ENCODE measurements around the gene TERT. TPM values are rescaled to one million over a fixed set of nuclear protein-coding genes. Genes with fewer than 3 reads are reported as not detected.
"Not testable (repeated sequence)": the region's sequence is repeated elsewhere in the genome, so short reads cannot be mapped to it uniquely, and the experiment has no call there.

TERT gene
- total RNA-seq, 2 experiments from 2014 or later = 0.36 TPM; not detected in 1

DNA sequence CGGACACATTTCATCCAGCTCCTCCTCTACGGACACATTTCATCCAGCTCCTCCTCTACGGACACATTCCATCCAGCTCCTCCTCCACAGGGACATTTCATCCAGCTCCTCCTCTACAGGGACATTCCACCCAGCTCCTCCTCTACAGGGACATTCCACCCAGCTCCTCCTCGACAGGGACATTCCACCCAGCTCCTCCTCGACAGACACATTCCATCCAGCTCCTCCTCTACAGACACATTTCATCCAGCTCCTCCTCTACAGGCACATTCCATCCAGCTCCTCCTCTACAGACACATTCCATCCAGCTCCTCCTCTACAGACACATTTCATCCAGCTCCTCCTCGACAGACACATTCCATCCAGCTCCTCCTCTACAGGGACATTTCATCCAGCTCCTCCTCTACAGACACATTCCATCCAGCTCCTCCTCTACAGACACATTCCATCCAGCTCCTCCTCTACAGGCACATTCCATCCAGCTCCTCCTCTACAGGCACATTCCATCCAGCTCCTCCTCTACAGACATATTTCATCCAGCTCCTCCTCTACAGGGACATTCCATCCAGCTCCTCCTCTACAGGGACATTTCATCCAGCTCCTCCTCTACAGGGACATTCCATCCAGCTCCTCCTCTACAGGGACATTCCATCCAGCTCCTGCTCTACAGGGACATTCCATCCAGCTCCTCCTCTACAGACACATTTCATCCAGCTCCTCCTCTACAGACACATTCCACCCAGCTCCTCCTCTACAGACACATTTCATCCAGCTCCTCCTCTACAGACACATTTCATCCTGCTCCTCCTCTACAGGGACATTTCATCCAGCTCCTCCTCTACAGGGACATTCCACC is 32.3 kb upstream of the TERT start:
- DNase-seq; H3K9me3 Mint-ChIP-seq; POLR2A ChIA-PET; H3K4me3 Mint-ChIP-seq; H3K4me1 Mint-ChIP-seq; ATAC-seq (ENCODE audit: low read depth); H3K36me3 Mint-ChIP-seq; H3K27me3 Mint-ChIP-seq: not testable (repeated sequence)
- H3K27ac Mint-ChIP-seq = peak overlapping the region; percentile 69

DNA sequence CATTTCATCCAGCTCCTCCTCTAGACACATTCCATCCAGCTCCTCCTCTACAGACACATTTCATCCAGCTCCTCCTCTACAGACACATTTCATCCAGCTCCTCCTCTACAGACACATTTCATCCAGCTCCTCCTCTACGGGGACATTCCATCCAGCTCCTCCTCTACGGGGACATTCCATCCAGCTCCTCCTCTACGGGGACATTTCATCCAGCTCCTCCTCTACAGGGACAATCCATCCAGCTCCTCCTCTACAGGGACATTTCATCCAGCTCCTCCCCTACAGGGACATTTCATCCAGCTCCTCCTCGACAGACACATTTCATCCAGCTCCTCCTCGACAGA is 31.6 kb upstream of the TERT start:
- not testable (repeated sequence) for H3K4me1 Mint-ChIP-seq; H3K4me3 Mint-ChIP-seq; H3K27ac Mint-ChIP-seq; H3K27me3 Mint-ChIP-seq; H3K9me3 Mint-ChIP-seq; ATAC-seq (ENCODE audit: low read depth); H3K36me3 Mint-ChIP-seq
- POLR2A ChIA-PET = interaction anchor here (1.0 kb wide), 1 partner anchor 10 kb away, joined by 4 read pairs; no protein-coding TSS in a partner anchor
- DNase-seq = peak; percentile 3

DNA sequence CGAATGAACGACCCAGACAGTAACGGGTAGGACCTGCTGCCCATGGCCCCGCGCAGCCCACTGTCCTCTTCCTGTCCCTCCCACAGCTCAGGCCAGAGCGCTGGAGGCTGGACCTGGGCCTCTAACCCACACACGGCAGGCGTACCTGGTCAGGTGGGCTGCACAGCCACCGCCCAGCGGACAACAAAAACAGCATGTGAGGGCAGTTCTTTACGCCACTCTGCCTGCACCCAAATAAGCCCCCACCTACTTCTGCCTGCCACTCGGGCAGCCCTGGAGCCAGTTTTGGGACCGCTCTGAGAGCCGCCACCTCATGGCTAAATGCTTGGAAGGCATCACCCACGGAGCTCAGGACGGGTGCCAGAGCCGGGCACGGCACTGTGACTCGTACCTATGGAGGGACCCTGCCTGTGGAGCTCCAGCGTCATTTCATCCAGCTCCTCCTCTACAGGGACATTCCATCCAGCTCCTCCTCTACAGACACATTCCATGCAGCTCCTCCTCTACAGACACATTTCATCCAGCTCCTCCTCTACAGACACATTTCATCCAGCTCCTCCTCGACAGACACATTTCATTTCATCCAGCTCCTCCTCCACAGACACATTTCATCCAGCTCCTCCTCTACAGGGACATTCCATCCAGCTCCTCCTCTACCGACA is 31.1 kb upstream of the TERT start:
- DNase-seq = no peak

DNA sequence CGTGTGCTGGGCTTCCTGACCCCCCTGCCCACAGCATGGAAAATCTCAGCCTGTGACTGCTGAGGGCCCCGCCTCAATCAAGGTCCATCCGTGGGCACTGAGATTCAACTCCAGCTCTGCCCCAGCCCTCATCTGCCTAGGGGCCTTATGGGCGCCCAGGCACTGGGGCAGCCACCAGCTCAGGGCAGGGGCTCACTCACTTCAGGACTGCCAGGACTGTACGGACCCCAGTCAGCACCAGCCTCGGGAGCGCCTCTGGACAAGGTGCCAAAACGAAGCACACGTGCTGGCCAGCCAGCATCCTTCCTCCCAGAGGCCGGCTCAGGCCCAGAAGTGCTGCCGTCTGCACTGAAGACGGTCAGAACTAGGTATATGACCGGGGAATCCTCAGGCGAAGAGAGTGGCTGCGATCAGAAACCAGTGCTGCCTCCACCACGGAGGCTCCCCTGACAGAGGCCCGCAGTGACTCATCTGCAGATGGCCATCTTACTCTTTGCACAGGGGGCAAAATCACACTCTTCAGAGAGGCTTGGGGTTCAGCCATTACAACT is 30.4 kb upstream of the TERT start:
- POLR2A ChIA-PET = interaction anchor here (1.0 kb wide), 1 partner anchor 9 kb away, joined by 4 read pairs; no protein-coding TSS in a partner anchor
- Mint-ChIP-seq H3K27ac (no peak overlapping the region), H3K27me3 (no peaks in the 10 kb centered on the region), H3K36me3 (peaks cover 16% of the 10 kb centered on the region), H3K4me1 (peaks cover 7% of the 10 kb centered on the region), H3K9me3 (no peaks in the 10 kb centered on the region), H3K4me3 (no peak overlapping the region)
- ATAC-seq (ENCODE audit: low read depth) (no peak), DNase-seq (no peak)

More for the DNA sequence above, 31.1 kb upstream of the TERT start:
- Mint-ChIP-seq H3K9me3 (no peaks in the 10 kb centered on the region), H3K27ac (peak overlapping the region; percentile 22), H3K4me3 (no peak overlapping the region), H3K36me3 (peaks cover 11% of the 10 kb centered on the region), H3K27me3 (no peaks in the 10 kb centered on the region), H3K4me1 (peaks cover 7% of the 10 kb centered on the region)
- POLR2A ChIA-PET = interaction anchor here (1.0 kb wide), 1 partner anchor 10 kb away, joined by 4 read pairs; no protein-coding TSS in a partner anchor
- ATAC-seq (ENCODE audit: low read depth) = no peak

DNA sequence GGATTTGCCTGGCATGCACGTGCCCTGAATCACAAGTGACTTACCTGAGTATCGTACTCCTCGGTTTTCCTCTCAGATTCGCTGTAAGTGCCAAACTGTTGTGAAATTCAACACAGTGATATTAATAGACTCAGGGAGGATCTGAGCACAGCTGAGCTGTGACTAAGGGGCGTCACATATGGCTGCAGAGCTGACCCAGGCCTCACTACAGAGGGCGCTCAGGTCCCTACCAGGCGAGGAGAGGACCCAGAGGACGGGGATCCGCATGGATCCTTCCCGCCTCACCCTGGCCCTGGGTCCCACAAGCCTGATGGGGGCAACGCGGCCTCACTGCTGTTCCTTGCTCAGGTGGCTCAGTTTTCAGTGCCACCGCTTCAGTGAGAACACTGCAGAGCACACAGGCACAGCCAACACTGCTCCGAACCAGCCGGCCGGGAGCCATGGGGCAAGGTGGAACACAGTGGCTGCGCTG is 29.9 kb upstream of the TERT start:
- no peak overlapping the region for H3K27ac Mint-ChIP-seq
- DNase-seq (no peak), ATAC-seq (ENCODE audit: low read depth) (no peak)
- H3K4me1 Mint-ChIP-seq = peaks cover 7% of the 10 kb centered on the region
- H3K9me3 Mint-ChIP-seq = no peaks in the 10 kb centered on the region
- POLR2A ChIA-PET = no interaction called here
- H3K36me3 Mint-ChIP-seq = peaks cover 16% of the 10 kb centered on the region
- no peaks in the 10 kb centered on the region for H3K27me3 Mint-ChIP-seq
- H3K4me3 Mint-ChIP-seq = no peak overlapping the region

DNA sequence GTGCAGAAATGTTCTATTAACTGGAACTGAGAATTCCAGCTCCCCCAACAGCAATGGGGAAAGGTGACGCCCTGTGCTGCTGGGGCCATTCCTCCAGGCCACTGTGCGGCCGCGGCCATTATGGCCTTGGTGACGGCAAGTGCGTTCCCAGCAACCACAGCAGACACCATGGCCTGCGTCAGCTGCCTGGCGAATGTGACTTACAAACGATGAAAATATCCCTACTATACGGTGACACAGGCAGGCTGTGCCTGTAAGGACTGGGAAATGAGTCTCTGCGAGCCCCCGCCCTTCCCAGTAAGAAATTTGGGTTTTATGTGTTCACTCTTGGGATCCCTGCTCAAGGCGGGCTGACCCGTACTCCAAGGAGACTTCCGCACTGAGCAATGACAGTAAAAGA is 29.4 kb upstream of the TERT start:
- Mint-ChIP-seq H3K27ac (no peak overlapping the region), H3K27me3 (no peaks in the 10 kb centered on the region), H3K36me3 (peaks cover 18% of the 10 kb centered on the region), H3K9me3 (no peaks in the 10 kb centered on the region), H3K4me1 (peaks cover 7% of the 10 kb centered on the region), H3K4me3 (no peak overlapping the region)
- no peak for ATAC-seq (ENCODE audit: low read depth)
- POLR2A ChIA-PET = no interaction called here
- no peak for DNase-seq

DNA sequence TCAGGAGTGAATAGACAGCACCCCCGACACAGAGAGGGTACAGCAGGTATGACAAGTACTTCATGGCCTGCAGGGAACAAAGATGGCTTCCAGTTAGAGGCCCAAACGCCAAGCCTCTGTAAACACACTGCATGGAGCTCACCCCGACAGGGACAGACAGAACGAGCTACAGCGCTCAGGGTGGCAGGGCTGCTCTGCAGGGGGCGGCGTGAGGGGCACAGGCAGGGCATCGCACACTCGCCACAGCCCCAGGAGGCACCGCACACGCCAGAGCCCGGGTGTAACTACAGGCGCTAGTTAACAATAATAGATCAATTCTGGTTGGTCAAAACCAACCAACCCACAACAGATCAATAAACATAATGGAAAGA is 28.9 kb upstream of the TERT start:
- no peaks in the 10 kb centered on the region for H3K27me3 Mint-ChIP-seq
- H3K27ac Mint-ChIP-seq = no peak overlapping the region
- no peak for ATAC-seq (ENCODE audit: low read depth)
- H3K9me3 Mint-ChIP-seq = no peaks in the 10 kb centered on the region
- peaks cover 18% of the 10 kb centered on the region for H3K36me3 Mint-ChIP-seq
- H3K4me1 Mint-ChIP-seq = peaks cover 7% of the 10 kb centered on the region
- POLR2A ChIA-PET = interaction anchor here (0.6 to 1.2 kb wide), 2 partner anchors 11 to 15 kb away, joined by 3 read pairs; no protein-coding TSS in a partner anchor
- H3K4me3 Mint-ChIP-seq = no peak overlapping the region
- DNase-seq = no peak

DNA sequence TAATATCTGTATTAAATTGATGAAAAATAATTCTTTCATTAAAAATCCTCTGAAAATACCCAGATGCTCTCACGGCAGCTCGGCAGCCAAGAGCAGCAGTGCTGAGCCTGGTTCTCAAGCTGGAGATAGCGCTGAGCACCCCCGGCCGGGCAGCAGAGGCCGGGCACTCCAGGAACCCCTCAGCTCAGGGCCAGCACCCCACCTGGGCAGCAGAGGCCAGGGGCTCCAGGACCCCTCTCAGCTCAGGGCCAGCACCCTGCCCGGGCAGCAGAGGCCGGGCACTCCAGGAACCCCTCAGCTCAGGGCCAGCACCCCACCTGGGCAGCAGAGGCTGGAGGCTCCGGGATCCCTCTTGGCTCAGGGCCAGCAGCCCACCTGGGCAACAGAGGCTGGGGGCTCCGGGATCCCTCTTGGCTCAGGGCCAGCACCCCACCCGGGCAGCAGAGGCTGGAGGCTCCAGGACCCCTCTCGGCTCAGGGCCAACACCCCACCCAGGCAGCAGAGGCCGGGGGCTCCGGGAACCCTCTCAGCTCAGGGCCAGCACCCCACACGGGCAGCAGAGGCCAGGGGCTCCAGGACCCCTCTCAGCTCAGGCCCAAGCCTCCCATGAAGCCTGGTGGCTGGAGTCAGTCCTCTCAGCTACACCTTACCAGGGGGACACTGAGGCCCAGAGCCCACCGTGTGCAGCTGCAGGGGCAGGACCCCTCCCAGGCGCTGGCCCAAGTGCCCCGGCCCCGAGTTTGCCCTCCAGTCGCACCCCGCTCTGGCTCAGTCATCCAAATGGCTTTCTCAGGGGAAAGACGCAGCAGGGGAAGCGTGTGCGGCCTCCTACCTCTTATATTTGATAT is 28.3 kb upstream of the TERT start:
- POLR2A ChIA-PET = interaction anchor here (0.6 to 1.2 kb wide), 2 partner anchors 11 to 15 kb away, joined by 3 read pairs; no protein-coding TSS in a partner anchor
- ATAC-seq (ENCODE audit: low read depth) = no peak
- no peak for DNase-seq
- H3K9me3 Mint-ChIP-seq = no peaks in the 10 kb centered on the region
- no peaks in the 10 kb centered on the region for H3K27me3 Mint-ChIP-seq
- no peak overlapping the region for H3K4me3 Mint-ChIP-seq
- H3K36me3 Mint-ChIP-seq = peaks cover 19% of the 10 kb centered on the region
- peaks cover 4% of the 10 kb centered on the region for H3K4me1 Mint-ChIP-seq
- H3K27ac Mint-ChIP-seq = no peak overlapping the region

DNA sequence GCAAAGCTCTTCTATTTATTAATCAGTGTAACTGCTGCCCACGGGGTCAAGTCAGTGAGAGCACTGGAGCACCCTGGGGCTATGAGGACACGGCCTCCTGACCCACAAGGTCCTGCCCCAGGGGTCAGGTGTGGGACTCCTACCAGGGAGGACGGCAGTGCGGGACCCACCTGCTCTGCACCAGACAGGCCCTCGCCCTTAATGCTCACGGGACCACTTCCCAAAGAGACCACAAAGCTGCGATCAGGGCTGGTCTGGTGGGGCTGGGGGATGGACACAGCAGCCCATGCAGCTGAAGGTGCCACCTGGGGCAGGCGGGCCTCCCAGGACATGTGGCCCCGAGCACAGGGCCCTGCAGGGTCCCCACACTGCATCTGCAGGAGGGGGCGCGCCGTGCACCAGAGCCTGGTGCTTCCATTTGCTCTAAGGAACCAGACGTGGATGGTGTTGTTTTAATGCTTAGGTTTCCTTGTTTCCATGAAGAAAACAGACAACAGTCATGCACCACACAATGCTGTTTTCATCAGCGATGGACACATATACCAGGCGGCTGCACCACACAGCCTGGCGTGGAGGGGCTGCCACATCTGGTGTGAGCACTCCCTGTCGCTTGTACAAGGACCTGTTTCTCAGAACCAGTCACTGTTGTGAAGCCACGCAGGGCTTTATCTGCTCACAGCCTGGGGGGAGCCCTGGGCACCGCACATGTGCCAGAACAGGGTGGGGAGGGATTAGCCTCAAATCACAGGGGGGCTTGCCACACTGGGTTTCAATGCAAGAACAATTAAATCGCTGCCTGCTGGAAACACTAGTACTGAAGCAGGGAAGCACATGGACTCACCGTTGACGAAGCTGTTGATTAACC is 27.4 kb upstream of the TERT start:
- no peak overlapping the region for H3K27ac Mint-ChIP-seq

DNA sequence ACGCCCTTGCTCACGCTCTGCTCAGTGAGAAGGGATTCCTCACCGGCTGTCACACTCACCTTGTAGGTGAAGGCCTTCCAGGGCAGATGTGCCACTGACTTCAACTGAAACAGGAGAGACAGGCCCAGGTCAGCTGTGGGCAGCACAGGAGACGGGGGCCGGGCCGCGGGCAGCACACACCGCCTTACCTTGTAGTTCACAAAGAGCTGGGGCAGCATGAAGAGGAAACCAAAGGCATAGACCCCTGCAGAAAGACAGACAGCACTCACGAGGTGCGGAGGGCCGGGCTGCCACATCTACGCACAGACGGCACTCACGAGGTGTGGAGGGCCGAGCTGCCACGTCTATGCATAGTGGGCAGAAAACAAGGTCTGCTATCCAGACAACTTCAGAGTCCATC is 26.7 kb upstream of the TERT start:
- H3K27me3 Mint-ChIP-seq = no peaks in the 10 kb centered on the region
- ATAC-seq (ENCODE audit: low read depth) (no peak), DNase-seq (no peak)
- H3K4me3 Mint-ChIP-seq = no peak overlapping the region
- H3K4me1 Mint-ChIP-seq = peaks cover 8% of the 10 kb centered on the region
- peaks cover 25% of the 10 kb centered on the region for H3K36me3 Mint-ChIP-seq
- H3K9me3 Mint-ChIP-seq = no peaks in the 10 kb centered on the region
- POLR2A ChIA-PET = no interaction called here
- no peak overlapping the region for H3K27ac Mint-ChIP-seq

More for the DNA sequence above, 27.4 kb upstream of the TERT start:
- Mint-ChIP-seq H3K36me3 (peaks cover 22% of the 10 kb centered on the region), H3K4me3 (no peak overlapping the region), H3K9me3 (no peaks in the 10 kb centered on the region), H3K4me1 (peaks cover 3% of the 10 kb centered on the region), H3K27me3 (no peaks in the 10 kb centered on the region)
- no peak for ATAC-seq (ENCODE audit: low read depth)
- POLR2A ChIA-PET = interaction anchor here (1.2 kb wide), 1 partner anchor 10 kb away, joined by 3 read pairs; no protein-coding TSS in a partner anchor
- no peak for DNase-seq

DNA sequence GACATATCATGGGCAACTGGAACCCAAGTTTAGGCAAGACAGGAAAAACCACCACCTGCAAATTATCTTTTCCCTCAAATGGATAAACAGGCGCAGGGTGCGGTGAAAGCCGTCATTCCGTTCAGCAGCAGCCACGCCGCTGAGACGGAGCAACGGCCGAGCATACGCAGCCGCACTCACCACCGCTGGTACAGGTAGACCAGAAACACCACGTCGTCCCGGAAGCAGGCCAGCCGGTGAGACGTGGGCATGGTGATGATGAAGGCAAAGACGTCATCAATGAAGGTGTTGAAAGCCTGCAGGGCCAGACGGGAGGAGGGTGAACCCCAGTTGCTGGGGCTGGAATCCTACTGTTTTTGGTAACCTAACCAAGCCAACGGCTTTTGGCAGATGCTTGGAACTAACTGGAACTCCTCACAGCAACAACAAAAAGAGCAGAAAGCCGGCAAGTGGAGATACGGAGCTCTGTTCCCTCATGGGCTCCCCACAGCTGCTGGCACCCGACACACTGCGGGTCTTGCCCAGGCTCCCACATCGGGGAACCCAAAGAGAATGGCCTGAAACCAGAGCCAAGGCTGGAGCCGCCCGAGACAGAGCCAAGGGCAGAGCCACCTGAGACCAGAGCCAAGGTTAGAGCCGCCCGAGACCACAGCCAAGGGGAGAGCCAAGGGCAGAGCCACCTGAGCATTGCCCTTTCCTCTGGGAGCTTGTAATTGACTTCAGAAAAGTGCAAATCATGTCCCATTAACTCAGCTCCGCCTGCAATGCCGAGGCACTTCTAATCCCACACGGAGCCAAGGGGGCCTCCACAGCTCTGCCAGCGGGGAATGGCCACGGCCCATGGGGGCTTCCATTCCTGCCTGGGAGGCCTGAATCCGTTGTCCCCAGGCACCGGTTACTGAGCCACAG is 25.8 kb upstream of the TERT start:
- Mint-ChIP-seq H3K4me1 (peaks cover 15% of the 10 kb centered on the region), H3K36me3 (peaks cover 25% of the 10 kb centered on the region), H3K9me3 (no peaks in the 10 kb centered on the region), H3K27me3 (no peaks in the 10 kb centered on the region), H3K27ac (no peak overlapping the region), H3K4me3 (no peak overlapping the region)
- POLR2A ChIA-PET = no interaction called here
- ATAC-seq (ENCODE audit: low read depth) (no peak), DNase-seq (no peak)
